DND-41 (cell line): ENCODE results near the gene RNASE4.

Source experiments
- EZH2 ChIP-seq: IDR thresholded peaks from 3 replicates; pipeline ENCODE4 v1.6.1; 2012; ENCODE audit warnings: borderline replicate concordance, low read depth, mild to moderate bottlenecking, moderate library complexity, low read length, inconsistent platforms; ENCODE audit not compliant: severe bottlenecking
- TF ChIP-seq, protein P1 (sequence below): IDR thresholded peaks from 2 replicates; pipeline ENCODE4 v1.5.1; 2012; ENCODE audit warnings: borderline replicate concordance, low read length, moderate library complexity, mild to moderate bottlenecking; ENCODE audit not compliant: poor library complexity, severe bottlenecking; ENCODE audit errors: extremely low read depth

DNA sequence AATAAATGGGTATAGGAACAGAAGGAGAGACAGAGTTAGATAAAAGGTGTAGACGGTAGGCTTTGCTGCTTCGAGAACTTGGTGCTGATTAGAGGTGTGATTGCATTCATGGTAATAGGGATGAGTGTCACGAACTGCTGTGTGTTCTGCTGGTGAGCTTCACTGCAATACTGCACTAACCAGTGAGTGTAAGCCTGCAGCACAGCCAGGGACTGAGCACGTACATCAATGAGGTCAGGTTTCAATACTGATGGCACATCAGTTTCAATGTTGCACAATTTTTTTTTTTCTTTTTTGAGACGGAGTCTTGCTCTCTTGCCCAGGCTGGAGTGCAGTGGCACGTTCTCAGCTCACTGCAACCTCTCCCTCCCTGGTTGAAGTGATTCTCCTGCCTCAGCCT is 36.4 kb downstream of the RNASE4 start:
- TF ChIP-seq, protein P1, sequence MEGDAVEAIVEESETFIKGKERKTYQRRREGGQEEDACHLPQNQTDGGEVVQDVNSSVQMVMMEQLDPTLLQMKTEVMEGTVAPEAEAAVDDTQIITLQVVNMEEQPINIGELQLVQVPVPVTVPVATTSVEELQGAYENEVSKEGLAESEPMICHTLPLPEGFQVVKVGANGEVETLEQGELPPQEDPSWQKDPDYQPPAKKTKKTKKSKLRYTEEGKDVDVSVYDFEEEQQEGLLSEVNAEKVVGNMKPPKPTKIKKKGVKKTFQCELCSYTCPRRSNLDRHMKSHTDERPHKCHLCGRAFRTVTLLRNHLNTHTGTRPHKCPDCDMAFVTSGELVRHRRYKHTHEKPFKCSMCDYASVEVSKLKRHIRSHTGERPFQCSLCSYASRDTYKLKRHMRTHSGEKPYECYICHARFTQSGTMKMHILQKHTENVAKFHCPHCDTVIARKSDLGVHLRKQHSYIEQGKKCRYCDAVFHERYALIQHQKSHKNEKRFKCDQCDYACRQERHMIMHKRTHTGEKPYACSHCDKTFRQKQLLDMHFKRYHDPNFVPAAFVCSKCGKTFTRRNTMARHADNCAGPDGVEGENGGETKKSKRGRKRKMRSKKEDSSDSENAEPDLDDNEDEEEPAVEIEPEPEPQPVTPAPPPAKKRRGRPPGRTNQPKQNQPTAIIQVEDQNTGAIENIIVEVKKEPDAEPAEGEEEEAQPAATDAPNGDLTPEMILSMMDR = no peak
- no peak for TF ChIP-seq EZH2
